ENCODE data around the gene PREPL. TPM values are rescaled to one million over a fixed set of nuclear protein-coding genes. Genes with fewer than 3 reads are reported as not detected.

PREPL gene
- total and polyA plus RNA-seq, 2 of the 4 experiments (the other 2 are of a cell fraction) = 27.6 to 39.6 TPM

GRCh38 chr2:44290261-44290660 lies 71.0 kb downstream of the PREPL start (continued):
- TF ChIP-seq ELK1 (IDR thresholded peaks at IDR 0.05; ENCODE audit: borderline replicate concordance, low read depth, low read length) (no peak), POLR2A (IDR thresholded peaks at IDR 0.05; ENCODE audit: low read depth, low read length) (no peak), MXI1 (IDR thresholded peaks at IDR 0.05; ENCODE audit: borderline replicate concordance, low read depth, low read length) (no peak)
- TF ChIP-seq, protein P1, sequence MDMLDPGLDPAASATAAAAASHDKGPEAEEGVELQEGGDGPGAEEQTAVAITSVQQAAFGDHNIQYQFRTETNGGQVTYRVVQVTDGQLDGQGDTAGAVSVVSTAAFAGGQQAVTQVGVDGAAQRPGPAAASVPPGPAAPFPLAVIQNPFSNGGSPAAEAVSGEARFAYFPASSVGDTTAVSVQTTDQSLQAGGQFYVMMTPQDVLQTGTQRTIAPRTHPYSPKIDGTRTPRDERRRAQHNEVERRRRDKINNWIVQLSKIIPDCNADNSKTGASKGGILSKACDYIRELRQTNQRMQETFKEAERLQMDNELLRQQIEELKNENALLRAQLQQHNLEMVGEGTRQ (IDR thresholded peaks at IDR 0.05; ENCODE audit: low read depth, low read length) = no peak

Measured in IMR-90 (cell line).